Stromal cell of bone marrow (primary cell): ENCODE measurements around the gene FCN1.
"Not testable (repeated sequence)": the region's sequence is repeated elsewhere in the genome, so short reads cannot be mapped to it uniquely, and the experiment has no call there.

Experiments
- DNase-seq: peaks from one replicate; pipeline ENCODE4 v3.0.0-alpha.2; 2012; ENCODE audit warnings: low read depth

The FCN1 gene

DNA sequence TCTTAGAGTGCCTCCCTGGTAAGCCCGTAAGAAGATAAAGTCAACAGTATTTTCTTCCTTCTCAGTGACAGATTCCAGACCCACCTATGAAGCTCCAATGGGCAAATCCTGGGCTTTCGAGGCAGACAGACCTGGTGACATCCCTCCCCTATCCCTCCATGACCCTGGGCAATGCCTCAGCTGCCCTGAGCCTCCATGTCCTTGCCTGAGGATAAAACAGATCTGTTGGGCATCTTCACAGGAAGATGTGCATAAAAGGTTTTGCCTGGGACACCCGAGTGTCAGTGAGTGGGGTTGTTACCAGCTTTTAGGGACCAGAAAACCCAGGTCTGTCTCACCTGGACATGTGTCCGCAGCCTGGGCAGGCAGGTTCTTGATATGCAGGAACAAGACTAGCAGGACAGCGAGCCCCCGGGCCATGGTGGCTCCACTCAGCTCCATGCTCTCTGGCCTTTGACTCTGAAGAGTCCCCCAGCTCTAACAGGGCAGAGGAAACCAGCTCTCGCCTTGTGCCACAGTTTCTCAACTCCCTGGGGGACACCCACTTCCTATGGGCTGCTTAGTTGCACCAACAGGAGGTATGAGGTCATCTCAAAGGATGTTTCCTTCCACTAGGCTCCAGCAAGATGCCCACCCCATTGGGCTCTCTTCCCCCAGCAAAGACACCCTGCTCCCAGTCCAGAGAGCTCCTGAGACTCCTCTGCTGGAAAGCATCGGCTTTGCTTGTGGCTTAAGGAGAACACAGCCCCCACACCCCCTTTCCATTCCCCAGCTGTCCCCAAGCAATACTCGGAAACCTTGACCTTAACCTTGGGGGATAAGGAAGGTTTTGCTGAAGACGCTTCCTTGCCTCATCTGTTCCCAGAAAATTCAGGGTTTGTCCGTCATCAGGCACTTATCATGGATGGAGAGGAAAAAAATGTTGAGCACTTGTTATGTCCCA is at the start of gene FCN1:
Gene FCN1, minus strand, starts transcription at position 482 of the 943 bp plus-strand sequence. Its CDS starts 41 bp downstream, at position 441.
- DNase-seq: no peak

DNA sequence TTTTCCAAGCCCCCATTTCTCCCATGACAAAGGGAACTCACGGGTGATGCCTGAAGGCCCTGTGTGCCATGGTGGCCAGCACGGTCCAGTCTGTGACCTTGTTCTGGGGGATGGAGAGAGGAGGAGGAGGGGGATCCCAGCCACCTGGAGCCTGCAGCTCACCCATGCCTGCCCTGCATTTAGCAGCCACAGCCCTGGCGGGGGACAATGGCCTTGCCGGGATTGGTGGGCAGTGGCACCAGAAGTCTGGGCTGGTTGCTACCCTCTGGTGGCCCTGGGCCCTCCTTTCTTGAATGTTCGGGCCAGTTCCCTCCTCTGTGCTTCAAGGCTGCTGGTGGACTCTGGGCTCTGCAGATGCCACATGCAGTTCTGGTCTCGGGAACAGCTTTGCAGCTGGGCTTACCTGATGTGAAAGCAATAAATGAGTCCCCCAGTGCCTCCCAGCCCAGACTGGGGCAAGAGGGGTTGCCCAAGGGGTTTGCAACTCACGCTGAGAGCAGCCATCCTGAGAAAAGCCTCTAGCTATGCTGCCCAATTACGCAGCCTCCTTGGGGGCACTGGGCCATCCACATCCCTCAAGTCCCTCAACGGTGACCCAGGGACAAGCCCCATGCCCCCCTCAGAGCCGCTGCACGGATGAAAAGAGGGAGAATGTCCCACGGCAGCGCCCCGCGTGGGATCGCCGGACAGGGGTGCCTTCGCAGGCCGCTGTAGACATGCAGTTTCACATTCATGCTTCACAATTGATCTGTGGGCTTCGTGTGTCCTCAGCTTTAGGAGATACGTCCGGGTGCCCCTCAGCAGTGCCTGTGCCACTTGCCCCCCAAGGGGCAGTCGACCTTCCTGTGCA is 49.2 kb upstream of the FCN1 start:
- no peak for DNase-seq

DNA sequence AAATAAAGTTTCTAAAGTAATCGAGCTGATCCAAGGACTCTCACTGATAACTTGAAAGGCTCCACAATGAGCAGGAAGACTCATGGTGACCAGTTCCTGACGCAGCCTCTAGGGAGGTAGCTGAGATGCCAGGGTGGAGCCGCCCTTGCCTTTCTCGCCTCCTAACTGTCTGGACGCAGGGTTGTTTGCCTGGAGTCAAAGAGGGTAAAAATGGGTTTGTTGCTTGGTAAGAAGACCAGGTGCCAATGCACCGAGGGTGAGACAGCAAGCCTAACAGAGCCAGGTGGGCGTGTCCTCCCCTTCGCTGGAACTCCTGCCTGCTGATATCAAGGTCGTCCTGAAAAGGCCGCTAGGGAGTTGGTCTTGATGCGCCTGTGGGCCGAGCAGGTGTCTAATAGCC is 48.6 kb upstream of the FCN1 start:
- DNase-seq: no peak

DNA sequence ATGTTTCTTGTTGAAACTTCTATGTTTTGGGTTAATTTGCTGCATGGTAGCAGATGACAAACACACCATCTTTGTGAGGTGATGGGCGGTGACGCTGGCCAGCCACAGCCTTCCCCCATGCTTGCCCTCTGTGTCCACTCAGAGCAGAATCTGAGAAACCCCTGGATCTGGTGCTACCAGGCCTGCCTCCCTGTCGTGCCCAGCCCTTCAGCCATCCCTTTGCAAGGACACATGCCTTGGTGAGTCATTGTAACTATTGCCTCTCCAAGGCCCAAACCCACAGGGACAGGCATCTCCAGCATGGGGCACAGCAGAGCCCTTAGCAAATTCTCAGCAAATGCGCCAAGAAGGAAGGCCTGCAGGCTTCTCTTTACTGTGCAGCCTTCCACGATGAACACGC is 48.1 kb upstream of the FCN1 start:
- DNase-seq: no peak

DNA sequence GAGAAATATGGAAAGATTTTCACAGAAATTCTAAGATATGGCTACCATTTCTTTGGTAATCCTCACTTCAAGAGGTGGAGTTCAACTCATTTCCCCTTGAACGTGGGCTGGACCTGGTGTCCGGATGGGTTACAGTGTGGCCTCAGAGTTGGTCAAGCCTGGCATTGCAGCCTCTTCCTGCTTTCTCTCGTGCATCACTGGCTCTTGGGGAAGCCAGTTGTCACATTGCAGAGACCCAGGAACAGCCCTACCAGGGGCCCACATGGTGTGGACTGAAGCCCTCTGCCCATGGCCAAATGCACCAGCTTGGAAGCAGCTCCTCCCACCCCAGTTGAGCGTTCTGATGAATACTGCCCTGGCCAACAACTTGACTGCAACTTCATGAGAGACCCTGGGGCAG is 47.7 kb upstream of the FCN1 start:
- DNase-seq: no peak

DNA sequence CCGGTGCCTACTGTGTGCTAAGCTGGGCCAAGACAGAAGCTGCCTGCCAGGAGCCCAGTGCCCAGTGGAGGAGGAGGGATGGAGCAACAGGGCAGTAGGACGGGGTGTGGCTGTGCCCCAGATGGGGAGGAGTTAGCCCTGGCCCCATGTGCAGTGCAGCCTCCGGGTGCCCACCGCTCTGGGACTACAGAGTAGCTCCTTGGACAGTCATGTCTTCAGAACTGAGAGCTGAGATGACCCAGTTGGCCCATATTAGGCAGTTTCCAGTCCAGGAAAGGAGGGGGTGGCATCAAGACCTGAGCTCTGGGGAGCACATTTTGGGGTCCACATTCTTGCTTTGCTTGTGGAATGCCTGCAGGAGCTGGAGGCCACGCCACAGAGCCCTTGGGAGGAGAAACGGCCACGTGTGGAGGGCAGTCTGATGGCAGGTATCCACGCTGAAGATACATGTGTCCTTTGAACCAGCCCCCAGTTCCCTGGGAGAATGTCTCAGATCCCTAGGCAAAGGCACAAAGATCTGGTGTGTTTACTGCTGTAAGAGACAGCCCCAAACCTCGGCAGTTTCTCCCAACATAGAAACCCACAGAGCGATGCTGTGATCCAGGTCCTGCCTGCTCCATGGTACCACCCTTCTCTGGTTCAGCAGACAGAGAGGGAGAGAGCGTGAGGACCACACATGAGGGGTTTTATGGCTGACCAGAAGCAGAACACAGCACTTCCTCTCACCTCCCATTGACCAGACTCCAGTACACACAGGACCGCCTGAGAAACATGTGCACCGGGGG is 46.8 kb upstream of the FCN1 start:
- DNase-seq: no peak

DNA sequence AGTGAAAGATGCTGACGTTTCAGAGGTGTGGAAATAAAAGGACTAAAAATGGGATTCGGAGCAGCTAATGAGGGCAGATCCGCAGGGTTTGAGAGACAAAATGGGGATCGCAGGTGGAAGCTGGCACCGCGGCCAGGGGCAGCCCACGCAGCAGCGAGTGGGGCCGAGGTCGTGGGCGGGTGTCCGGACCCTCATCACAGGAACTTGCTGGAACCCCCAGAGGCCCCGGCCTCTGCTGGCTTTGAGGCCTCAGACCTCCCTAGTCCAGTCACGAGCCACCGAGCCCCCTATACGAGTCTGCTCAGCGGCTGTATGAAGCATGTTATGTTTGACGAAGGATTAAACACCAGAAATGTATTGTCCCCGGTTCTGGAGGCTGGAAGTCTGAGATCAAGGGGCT is 45.8 kb upstream of the FCN1 start:
- no peak for DNase-seq

DNA sequence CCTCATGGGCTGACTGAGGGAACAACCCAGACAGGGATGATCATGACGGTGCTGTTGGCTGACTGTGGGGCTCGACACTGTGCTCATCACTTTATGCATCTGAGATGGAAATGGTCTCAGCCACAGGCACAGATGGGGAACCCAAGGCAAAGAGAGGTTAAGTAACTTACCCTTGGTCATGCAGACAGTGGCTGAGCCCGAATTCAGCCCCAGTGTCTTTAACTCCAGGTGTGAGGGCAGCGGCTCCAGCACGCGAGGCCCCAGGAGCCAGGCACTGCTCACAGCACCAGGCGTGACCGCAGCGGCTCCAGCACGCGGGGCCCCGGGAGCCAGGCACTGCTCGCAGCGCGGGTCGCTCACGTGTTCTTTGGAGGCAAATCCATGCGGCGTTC is 45.3 kb upstream of the FCN1 start:
- no peak for DNase-seq

DNA sequence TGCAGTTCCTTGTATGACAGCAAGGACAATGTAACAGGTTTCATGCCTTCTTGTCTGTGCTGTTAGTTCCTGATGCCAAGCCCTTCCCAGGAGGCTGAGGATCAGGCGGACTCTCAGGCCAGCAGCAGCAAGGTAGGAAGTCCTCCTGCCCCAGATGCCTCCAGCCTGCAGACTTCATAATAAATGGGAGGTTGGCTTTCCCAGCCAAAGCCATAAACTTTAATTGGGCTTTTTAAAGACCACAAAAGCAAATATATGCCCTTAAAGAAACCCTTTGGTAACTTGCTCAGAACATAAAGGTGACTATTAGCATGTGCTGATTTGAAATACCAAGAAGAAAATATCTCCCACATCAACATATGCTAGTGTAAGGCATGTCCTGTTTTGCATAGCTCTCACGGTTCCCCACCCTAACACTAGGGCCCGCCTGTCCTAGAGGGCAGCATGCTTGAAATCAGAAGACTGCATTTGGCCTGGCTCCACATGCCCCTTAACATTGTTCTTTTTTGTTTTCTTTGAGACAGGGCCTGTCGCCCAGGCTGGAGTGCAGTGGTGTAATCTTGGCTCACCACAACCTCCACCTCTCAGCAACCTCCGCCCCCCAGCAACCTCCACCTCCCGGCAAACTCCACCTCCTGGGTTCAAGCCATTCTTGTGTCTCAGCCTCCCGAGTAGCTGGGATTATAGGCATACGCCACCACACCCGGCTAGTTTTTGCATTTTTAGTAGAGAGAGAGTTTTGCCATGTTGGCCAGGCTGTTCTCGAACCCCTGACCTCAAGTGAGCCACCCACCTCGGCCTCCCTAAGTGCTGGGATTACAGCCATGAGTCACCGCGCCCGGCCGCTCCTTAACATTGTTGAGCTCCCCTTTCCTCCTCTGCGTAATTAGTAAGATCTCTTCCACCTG is 44.6 kb upstream of the FCN1 start:
- no peak for DNase-seq

DNA sequence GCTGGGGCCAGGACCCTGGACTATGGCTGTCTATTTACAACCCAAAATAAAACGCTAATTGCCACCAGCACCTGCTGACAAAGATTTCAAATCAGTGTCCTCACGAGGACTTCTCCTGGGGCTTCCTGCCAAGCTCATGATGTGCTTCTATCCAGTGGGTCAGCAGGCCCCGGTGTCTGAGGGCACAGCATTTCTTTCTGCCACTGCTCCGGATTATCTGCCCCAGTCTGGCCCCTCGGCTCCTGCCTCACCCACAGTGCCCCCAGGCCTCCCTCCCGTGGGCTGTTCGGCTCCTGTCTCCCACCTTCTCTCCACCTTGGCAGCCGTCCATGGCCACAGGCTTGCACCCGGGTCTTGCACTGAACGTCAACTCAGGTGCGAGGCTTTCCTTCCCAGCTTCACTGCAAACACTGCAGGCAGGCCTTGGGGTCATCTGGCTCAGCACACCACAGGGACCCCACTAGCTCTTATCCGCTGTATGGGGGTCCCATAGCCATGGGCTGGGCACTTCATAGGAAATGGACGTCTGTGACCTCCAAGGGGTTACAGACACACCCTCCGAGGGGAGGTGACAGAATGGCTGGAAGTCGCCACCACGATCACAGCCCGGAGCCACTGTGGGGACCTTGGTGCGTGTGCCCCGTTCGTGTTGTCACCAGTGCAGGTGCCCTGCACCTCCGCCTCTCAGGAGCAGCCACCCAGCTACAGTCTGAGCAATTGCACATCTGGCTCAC is 43.8 kb upstream of the FCN1 start:
- no peak for DNase-seq

DNA sequence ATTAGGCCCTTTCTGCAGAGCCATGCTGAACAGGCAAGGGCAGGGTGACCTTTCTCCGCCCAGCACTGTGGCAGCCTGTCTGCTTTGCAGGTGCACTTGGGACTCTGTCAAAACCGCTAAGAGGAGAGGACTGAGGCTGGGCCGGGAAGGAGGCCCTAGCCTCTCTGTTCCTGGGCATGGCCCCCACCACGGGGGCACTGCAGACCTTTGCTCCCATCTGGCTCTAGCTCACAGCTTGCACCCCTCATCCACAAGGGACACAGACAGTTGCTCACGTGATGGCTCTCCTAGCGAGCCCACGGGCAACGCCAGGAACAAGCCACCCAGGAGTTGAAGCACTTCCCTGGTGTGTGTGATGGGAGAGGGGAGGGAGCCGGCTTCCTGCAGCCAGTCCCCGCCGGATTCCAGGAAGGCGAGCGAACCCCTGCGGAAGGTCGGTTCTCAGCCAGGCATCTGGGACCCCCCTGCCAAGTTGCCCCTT is 43.0 kb upstream of the FCN1 start:
- no peak for DNase-seq

DNA sequence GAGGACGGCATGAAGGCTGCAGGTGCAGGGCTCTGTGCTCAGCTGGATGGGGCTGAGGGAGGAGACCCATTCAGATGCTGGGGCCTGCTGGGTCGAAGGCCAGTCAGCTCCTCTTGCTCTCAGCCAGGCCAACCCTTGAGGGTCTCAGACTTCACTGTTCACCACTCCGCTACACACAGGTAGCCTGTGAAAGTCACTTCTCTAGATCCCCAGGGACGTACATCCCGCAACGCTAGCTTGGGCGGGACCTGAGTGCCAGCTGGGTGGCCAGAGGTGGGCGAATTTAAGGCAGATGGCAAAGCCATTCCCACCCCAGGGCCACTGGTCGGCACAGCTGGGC is 42.2 kb upstream of the FCN1 start:
- no peak for DNase-seq

DNA sequence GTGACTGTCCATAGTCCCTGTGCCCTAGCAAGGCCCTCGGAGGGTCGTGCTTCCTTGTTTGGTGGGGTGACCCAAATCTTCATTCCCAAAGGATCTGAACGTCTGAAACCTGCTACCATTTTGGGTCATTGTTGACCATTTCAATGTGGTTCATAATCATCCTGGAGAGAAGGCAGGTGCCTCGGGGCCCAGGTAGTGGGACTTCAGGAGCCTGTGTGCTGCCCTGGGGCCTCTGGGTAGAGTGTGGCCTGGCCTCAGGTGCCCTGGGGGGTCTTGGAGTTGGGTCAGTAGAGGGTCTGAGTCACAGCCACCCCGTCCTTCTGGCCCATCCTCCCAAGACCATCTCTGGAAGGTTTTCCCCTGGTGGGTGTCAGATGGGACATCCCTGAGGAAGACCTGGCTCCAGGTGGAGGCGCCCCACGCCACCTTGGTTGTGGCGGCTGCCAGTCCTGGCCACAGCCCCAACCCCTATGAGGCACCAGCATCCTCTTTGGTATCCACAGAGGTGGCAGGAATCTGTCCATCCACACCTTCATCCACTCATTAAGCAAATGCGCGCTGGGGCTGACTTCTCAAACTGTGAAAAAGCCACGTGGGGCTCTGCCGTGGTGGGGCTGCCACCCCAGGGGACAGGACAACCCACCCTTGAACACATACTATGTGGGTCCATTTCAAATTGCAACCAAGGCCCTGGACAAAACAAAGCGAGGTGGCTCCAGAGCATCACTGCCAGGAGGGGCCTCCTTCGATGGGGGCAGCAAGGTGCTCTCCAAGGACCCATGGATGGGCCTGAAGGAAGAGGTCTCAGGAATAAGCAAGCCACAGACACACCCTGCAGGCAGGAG is 41.6 kb upstream of the FCN1 start:
- DNase-seq: no peak

DNA sequence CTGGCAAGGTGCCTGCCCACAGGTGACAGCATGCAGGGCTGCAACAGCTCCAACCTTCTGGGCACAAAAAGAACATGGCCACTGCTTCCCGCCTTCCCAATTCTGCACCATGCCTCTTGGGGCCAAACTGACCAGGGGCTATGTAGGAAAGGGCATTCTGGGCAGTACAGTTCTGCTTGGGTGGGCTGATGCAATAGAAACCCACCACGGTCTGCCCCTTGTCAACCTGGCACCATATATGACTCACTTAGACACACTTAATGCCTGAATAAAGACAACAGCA is 40.2 kb upstream of the FCN1 start:
- no peak for DNase-seq

DNA sequence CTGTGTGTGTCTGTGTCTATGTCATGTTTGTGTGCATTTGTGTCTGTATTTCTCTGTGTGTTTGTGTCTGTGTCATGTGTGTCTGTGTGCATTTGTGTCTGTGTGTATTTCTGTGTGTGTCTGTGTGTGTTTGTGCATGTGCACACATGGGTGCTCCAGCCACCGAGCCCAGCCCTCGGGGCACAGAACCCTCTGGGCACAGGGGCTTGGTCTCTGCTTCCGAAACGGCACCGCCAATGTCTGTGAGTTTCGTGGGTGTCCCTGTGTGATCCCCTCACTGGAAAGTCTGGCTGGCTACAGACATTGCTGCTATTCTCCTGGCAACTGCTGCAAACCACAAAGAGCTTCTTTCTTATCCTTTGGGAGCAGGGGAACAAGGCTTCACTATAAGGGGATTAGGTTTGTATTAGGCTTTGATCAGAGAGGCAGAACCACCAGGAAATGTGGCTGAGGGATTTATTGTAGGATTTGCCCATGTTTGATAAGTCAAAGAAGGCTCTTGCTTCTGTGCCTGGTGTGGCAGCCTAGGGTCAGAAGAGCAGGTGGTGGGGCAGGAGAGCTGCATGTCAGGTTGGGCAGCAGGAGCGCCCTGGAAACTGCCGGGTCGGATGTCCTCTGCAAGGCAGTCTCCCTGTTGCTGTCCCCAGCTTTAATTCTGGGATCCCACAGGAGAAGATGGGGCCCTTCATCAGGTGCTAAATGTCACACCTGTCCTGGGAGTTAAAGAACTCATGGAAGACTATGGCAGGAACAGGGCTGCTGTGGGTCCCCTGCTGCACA is 39.6 kb upstream of the FCN1 start:
- DNase-seq: no peak

DNA sequence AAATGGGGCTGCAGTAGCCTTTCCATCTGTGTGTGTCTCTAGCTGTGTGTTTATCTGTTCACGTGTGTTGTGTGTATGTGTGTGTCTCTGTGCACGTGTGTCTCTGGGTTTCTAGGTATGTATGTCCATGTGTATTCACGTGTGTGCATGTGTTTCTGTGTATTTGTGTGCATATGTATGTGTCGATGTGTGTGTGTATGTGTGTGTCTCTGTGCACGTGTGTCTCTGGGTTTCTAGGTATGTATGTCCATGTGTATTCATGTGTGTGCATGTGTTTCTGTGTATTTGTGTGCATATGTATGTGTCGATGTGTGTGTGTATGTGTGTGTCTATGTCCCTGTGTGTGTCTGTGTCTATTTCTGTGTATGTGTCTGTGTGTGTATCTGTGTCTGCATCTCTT is 38.7 kb upstream of the FCN1 start:
- not testable (repeated sequence) for DNase-seq

DNA sequence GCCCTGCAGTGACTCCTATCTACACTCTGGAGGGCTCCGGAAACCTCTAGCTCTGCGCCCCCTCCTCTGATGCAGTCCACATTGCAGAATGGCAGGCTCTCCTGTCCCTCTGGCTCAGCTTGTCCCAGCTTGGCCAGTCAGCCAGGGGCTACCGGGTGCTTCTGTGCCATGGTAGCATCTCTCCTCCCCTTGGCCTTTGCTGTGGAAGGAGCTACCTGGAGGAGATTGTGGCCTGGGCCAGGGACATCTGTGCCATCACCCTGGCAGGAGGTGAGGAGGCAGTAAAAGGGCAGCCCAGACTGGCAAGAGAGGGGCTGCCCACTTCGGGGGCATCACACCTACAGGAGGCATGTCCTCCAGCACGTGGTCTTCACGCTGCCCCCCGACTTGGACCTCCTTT is 38.1 kb upstream of the FCN1 start:
- DNase-seq: no peak

DNA sequence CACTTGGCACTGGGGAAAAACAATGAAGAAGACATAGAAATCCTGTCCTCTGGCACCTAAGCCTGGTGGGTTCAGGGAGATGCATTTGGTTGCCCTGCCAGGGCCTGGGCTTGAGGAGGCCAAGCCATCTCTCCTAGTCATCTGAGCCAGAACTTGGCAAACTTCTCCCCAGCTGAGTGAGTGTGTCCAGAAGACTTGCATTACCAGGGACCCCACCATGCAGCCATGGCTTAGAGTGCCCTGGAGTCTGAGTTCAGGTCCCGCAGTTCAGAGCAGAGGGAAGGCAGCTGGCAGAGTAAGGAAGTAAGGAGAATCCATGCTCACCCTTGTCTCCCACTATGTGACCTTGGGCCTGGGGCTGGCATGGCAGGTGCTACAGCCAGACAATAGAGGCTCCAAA is 37.4 kb upstream of the FCN1 start:
- DNase-seq: no peak

DNA sequence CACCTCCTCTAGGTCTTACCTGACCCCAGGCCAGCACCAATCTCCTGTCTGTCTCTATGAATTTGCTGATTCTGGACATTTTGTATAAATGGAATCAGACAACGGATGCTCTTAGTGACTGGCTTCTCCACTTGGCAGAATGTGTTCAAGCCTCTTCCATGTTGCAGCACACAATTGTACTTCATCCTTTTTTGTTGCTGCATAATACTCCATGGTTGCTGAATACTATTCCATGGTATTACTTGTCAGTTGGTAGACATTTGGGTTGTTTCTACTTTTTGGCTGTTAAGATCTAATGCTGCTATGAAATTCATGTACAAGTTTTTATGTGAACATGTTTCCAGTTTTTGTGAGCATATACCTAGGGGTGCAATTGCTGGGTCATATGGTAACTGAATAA is 34.3 kb upstream of the FCN1 start:
- DNase-seq: no peak
